Suprapubic skin (tissue), 4 donors: ENCODE data around the gene PTPRCAP. TPM values are rescaled to one million over a fixed set of nuclear protein-coding genes. Genes with fewer than 3 reads are reported as not detected.

Experiments used
- DNase-seq, 2 donors: peaks; one replicate each; pipeline ENCODE4 v3.0.0-alpha.2; 2019; ENCODE audit warnings: low spot score in 2 of 2
- H3K27ac ChIP-seq: fragments of 200-600 bp; sonication (generic); one replicate; pipeline ENCODE4 v1.5.1; 2019
- H3K27me3 ChIP-seq: fragments of 200-600 bp; sonication (generic); one replicate; pipeline ENCODE4 v1.5.1; 2019
- H3K36me3 ChIP-seq: fragments of 200-600 bp; sonication (generic); one replicate; pipeline ENCODE4 v1.5.1; 2019
- H3K4me1 ChIP-seq: fragments of 200-600 bp; sonication (generic); one replicate; pipeline ENCODE4 v1.5.1; 2019
- H3K4me3 ChIP-seq: fragments of 200-600 bp; sonication (generic); one replicate; pipeline ENCODE4 v1.5.1; 2019; ENCODE audit warnings: mild to moderate bottlenecking
- H3K9me3 ChIP-seq: fragments of 200-600 bp; sonication (generic); one replicate; pipeline ENCODE4 v1.5.1; 2019
- EP300 ChIP-seq: sonication (generic); formaldehyde crosslinking; IDR thresholded peaks from one replicate; pipeline ENCODE4 v1.6.1; 2017; ENCODE audit warnings: antibody characterized with exemption
- POLR2A ChIP-seq, 2 donors: fragments of 450-650 bp; IDR thresholded peaks; one replicate each; pipeline ENCODE4 v1.6.1; 2017; ENCODE audit warnings: antibody characterized with exemption in 2 of 2, mild to moderate bottlenecking in 2 of 2, moderate library complexity in 2 of 2
- POLR2AphosphoS5 ChIP-seq, 3 donors: sonication (generic); formaldehyde crosslinking; IDR thresholded peaks; one replicate each; pipeline ENCODE4 v1.6.1; 2017; ENCODE audit warnings: antibody characterized with exemption in 3 of 3
- WGBS: methylation state at CpG from one replicate; pipeline ENCODE4 v1.1.5; 2018; 5-methylcytosine and 5-hydroxymethylcytosine counted together
- total RNA-seq, 4 donors: library from RNA; depleted of rRNA; stranded (reverse); fragments of >200 nt; gene quantifications; one replicate each; pipeline ENCODE4 v1.1.0, GENCODE V29; 2016
- TF ChIP-seq, protein P1 (sequence below), 2 donors: fragments of 200-600 bp in 1 of 2; fragments of 450-650 bp in 1 of 2; sonication (generic) in 1 of 2; IDR thresholded peaks; one replicate each; pipeline ENCODE4 v1.5.1; 2016 to 2019; ENCODE audit warnings: antibody characterized with exemption in 2 of 2, mild to moderate bottlenecking in 1 of 2, moderate library complexity in 1 of 2

The PTPRCAP gene
- total RNA-seq, 4 donors from 2014 or later = 0.59 to 4.3 (median 2.0) TPM

DNA sequence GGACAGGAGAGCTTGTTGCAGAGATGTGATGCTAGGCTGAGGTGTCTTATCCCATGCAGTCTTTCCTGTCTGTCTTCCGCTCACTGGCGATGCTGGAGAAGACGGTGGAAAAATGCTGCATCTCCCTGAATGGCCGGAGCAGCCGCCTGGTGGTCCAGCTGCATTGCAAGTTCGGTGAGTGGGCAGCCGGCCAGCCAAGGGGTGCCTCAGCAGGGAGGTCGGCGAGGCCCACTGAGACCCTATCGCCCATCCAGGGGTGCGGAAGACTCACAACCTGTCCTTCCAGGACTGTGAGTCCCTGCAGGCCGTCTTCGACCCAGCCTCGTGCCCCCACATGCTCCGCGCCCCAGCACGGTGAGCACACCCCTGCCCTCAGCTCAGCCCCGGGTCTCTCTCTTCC is 44.0 kb downstream of the PTPRCAP start:
- Histone ChIP-seq H3K27ac (no peak overlapping the region), H3K27me3 (no peaks in the 10 kb centered on the region), H3K36me3 (peaks cover 35% of the 10 kb centered on the region), H3K4me1 (peaks cover 30% of the 10 kb centered on the region), H3K9me3 (no peaks in the 10 kb centered on the region), H3K4me3 (no peak overlapping the region)
- DNase-seq = no peak
- WGBS = 90% methylated on average over 18 of the region's 18 CpGs
- no peak for TF ChIP-seq POLR2A (IDR thresholded peaks at IDR 0.05)
- TF ChIP-seq POLR2AphosphoS5 (IDR thresholded peaks at IDR 0.05) = no peak
- TF ChIP-seq, protein P1, sequence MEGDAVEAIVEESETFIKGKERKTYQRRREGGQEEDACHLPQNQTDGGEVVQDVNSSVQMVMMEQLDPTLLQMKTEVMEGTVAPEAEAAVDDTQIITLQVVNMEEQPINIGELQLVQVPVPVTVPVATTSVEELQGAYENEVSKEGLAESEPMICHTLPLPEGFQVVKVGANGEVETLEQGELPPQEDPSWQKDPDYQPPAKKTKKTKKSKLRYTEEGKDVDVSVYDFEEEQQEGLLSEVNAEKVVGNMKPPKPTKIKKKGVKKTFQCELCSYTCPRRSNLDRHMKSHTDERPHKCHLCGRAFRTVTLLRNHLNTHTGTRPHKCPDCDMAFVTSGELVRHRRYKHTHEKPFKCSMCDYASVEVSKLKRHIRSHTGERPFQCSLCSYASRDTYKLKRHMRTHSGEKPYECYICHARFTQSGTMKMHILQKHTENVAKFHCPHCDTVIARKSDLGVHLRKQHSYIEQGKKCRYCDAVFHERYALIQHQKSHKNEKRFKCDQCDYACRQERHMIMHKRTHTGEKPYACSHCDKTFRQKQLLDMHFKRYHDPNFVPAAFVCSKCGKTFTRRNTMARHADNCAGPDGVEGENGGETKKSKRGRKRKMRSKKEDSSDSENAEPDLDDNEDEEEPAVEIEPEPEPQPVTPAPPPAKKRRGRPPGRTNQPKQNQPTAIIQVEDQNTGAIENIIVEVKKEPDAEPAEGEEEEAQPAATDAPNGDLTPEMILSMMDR (IDR thresholded peaks at IDR 0.05) = no peak
- no peak for TF ChIP-seq EP300

DNA sequence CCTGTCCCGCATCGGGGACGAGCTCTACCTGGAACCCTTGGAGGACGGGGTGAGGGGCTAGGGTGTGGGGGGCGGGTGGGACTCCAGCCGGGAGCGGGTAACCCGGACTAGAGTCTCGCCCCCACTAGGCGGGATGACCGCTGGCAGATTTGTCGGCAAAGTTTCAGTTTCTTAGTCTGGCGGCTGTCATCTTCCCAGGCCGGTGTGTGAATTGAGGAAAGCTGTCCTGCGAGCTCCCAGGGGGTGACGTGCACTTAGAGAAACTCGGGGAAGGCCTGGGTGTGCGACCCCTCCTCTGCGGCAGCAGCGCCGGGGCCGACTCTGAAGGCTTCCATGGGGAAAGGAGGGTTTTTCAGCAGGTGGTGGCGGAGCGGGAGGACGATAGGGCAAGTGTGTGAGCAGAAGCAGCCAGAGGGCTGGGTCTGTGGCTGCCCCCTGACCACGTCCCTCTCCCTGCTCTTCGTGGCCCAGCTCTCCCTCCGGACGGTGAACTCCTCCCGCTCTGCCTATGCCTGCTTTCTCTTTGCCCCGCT is 45.2 kb downstream of the PTPRCAP start:
- Histone ChIP-seq H3K36me3 (peaks cover 23% of the 10 kb centered on the region), H3K4me1 (peaks cover 30% of the 10 kb centered on the region), H3K27me3 (no peaks in the 10 kb centered on the region), H3K9me3 (no peaks in the 10 kb centered on the region), H3K4me3 (peak overlapping the region; percentile 85), H3K27ac (peak overlapping the region; percentile 82)
- TF ChIP-seq EP300 = no peak
- TF ChIP-seq, protein P1 (IDR thresholded peaks at IDR 0.05) = no peak
- TF ChIP-seq POLR2AphosphoS5 (IDR thresholded peaks at IDR 0.05) = no peak
- TF ChIP-seq POLR2A (IDR thresholded peaks at IDR 0.05) = no peak
- WGBS = 11% methylated on average over 14 of the region's 31 CpGs
- DNase-seq = no peak

DNA sequence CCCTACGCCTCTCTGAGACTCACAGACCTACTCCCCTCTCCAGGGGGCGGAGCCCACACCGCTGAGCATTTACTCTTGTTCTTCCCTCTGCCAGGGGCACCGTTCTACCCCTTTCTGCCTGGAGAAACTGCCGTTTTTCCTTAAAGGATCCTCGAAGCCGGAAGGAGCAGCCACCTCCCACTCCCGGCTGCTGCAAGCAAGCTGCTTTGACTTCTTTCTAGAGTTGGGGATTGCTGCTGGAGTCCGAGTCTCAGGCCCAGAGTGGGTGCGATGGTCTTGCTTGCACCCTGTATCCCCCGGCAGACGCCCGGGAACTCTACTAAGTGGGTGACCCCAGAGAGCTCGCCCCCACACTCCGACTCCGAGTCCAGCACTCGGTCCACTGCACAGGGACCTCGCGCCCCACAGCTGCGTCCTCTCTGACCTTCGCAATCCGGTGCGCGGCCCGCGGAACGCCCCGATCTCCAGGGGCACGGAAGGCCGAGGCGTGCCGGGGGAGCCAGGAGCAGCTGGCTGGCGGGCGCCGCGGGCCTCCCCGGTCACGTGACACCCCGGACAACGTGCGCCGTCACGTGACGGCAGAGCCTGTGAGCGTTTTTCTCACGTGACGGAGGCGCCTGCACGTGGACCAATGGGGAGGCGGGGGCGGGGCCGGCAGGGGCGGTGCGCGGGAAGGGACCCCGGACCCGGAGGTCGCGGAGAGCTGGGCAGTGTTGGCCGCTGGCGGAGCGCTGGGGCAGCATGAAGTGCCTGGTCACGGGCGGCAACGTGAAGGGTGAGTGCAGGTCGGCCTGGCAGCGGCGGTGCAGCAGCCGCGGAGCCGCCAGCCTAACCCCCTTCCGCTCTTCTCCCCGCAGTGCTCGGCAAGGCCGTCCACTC is 45.9 kb downstream of the PTPRCAP start, which contains the start of gene RAD9A:
Gene RAD9A, plus strand, starts transcription at position 683 of the 879 bp plus-strand sequence. Its CDS starts 59 bp downstream, at position 742.
- peak; percentile 66 to 92 (median 86) for TF ChIP-seq POLR2AphosphoS5 (IDR thresholded peaks at IDR 0.05)
- no peak for TF ChIP-seq EP300
- Histone ChIP-seq H3K4me3 (peak within 1 kb of the TSS; percentile 85), H3K36me3 (peaks cover 17% of the 10 kb centered on the region), H3K4me1 (peaks cover 24% of the 10 kb centered on the region), H3K27ac (peak within 1 kb of the TSS; percentile 82), H3K27me3 (no peaks in the 10 kb centered on the region), H3K9me3 (no peaks in the 10 kb centered on the region)
- 0% methylated on average over 6 of the region's 75 CpGs for WGBS
- DNase-seq = peak; percentile 98

DNA sequence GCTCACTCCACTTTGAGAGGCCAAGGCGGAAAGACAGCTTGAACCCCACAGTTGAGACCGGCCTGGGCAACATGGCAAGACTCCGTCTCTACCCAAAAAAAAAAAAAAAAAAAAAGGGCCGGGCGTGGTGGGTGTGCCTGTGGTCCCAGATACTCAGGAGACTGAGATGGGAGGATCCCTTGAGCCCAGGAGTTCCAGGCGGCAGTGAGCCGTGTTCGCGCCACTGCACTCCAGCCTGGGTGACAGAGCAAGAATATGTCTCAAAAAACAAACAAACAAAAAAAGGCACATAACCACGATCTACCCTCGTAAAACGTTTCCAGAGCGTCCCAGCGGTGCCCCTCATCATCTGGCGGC is 46.6 kb downstream of the PTPRCAP start:
- Histone ChIP-seq H3K4me1 (peaks cover 24% of the 10 kb centered on the region), H3K36me3 (peaks cover 12% of the 10 kb centered on the region), H3K9me3 (no peaks in the 10 kb centered on the region), H3K27ac (peak overlapping the region; percentile 82), H3K27me3 (no peaks in the 10 kb centered on the region), H3K4me3 (peak overlapping the region; percentile 85)
- 9% methylated on average over 15 of the region's 15 CpGs for WGBS
- DNase-seq = no peak
- no peak for TF ChIP-seq EP300
- TF ChIP-seq POLR2A (IDR thresholded peaks at IDR 0.05) = no peak
- TF ChIP-seq, protein P1 (IDR thresholded peaks at IDR 0.05) = no peak
- no peak for TF ChIP-seq POLR2AphosphoS5 (IDR thresholded peaks at IDR 0.05)

DNA sequence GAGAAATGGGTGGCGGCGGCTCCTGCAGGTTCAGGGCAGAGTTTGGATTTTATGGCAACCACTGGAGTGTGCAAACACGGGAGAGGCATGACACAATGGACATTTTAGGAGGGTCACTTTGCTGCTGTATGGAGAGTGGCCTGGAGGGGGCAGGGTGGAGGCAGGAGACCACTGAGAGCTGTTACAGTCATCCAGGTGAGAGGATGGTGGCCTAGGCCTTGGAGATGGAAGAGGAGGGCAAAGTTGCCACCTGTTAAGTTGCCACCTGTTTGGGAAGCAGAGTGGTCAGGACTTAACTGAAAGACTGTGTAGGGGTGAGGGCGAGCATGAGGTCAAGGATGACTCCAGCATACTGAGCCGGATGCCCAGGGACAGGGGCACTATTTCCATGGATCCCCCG is 48.0 kb downstream of the PTPRCAP start:
- no peaks in the 10 kb centered on the region for H3K9me3 ChIP-seq
- peaks cover 34% of the 10 kb centered on the region for H3K4me1 ChIP-seq
- H3K27me3 ChIP-seq = no peaks in the 10 kb centered on the region
- H3K36me3 ChIP-seq = peaks cover 6% of the 10 kb centered on the region
- no peak for DNase-seq
- H3K27ac ChIP-seq = no peak overlapping the region
- 79% methylated on average over 6 of the region's 6 CpGs for WGBS
- no peak overlapping the region for H3K4me3 ChIP-seq
- TF ChIP-seq, protein P1 (IDR thresholded peaks at IDR 0.05) = peak in 1 of 2 donors; percentile 40
- TF ChIP-seq EP300 = no peak
